Skin of body (tissue), 2 donors: ENCODE measurements around the gene ZNF532. TPM values are rescaled to one million over a fixed set of nuclear protein-coding genes. Genes with fewer than 3 reads are reported as not detected.

Experiments
- DNase-seq: peaks from one replicate; lab custom pipeline; 2025; lab: John Stamatoyannopoulos, UW
- total RNA-seq: library from RNA; depleted of rRNA; stranded (reverse); fragments of >200 nt; gene quantifications from one replicate; pipeline ENCODE4 v1.2.3, GENCODE V29; 2014

The ZNF532 gene
- total RNA-seq, 1 donor from 2014 or later, result 82.8 TPM

GRCh38 chr18:58977223-58977622 is 112.5 kb downstream of the ZNF532 start:
- no peak for DNase-seq

GRCh38 chr18:58977801-58978200 is 113.1 kb downstream of the ZNF532 start:
- DNase-seq, result no peak

GRCh38 chr18:58978916-58979315 is 114.2 kb downstream of the ZNF532 start:
- DNase-seq, result no peak

GRCh38 chr18:58979615-58980014 is 114.9 kb downstream of the ZNF532 start:
- no peak for DNase-seq

- DNase-seq, result no peak
These were observed 116.3 kb downstream of the ZNF532 start for GRCh38 chr18:58980991-58981390.

GRCh38 chr18:58983260-58984155 is 118.8 kb downstream of the ZNF532 start:
- DNase-seq, result no peak

- DNase-seq, result no peak
These were observed 123.9 kb downstream of the ZNF532 start for GRCh38 chr18:58988600-58988999.

GRCh38 chr18:58989184-58989759 is 124.6 kb downstream of the ZNF532 start:
- no peak for DNase-seq

GRCh38 chr18:58990720-58991119 is 126.0 kb downstream of the ZNF532 start:
- no peak for DNase-seq

GRCh38 chr18:58991167-58991798 is 126.6 kb downstream of the ZNF532 start:
- DNase-seq, result no peak

- peak; percentile 26 for DNase-seq
These were observed 127.9 kb downstream of the ZNF532 start for GRCh38 chr18:58992301-58993231.

GRCh38 chr18:58993260-58993659 is 128.6 kb downstream of the ZNF532 start:
- DNase-seq, result peak; percentile 41

GRCh38 chr18:58995663-58996062 is 131.0 kb downstream of the ZNF532 start:
- DNase-seq, result no peak

GRCh38 chr18:58996131-58996641 is 131.5 kb downstream of the ZNF532 start:
- DNase-seq, result peak; percentile 42

- no peak for DNase-seq
These were observed 132.0 kb downstream of the ZNF532 start for GRCh38 chr18:58996696-58997095.

GRCh38 chr18:58997811-58998337 is 133.2 kb downstream of the ZNF532 start:
- peak; percentile 46 for DNase-seq

GRCh38 chr18:58998401-58999203 is 133.9 kb downstream of the ZNF532 start:
- no peak for DNase-seq

- no peak for DNase-seq
These were observed 136.5 kb downstream of the ZNF532 start for GRCh38 chr18:59001166-59001565.

- DNase-seq, result no peak
These were observed 137.0 kb downstream of the ZNF532 start for GRCh38 chr18:59001721-59002120.
